GM18520 (cell line): ENCODE results near the gene MPND.

ENCODE experiments used
- ATAC-seq: cut with Tn5 transposase; IDR thresholded peaks from one replicate; pipeline ENCODE4 v1.9.1; 2021; ENCODE audit not compliant: unreplicated experiment

Gene MPND

DNA sequence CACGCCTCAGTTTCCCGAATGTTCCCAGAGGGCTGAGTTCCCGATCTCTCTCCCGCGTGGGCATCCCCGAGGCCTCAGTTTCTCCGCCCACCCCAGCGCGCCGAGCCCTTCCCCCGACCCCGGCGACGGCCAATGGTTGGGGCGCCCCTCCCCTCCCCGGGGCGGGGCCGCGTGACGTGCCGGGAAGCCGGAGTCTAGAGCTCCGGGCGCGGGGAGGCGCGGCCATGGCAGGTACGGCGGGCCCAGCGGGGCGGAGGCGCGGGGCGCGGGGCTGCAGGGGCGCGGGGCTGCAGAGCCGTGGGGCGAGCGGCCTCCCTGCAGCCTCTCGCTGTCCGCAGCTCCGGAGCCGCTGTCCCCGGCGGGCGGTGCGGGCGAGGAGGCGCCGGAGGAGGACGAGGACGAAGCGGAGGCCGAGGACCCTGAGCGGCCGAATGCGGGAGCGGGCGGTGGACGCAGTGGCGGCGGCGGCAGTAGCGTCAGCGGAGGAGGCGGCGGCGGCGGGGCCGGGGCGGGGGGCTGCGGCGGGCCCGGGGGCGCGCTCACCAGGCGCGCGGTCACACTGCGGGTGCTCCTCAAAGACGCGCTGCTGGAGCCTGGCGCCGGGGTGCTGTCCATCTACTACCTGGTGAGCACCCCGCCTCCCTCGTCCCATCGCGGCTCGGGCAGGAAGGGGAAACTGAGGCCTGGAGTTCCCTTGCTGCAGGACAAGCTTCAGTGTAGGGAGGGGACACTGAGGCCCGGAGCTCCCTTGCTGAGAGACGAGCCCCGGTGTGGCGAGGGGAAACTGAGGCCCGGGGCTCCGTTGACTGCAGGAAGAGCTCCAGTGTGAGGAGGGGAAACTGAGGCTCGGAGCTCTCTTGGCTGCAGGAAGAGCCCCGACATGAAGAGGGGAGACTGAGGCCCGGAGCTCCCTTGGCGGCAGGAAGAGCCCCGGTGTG is at the start of gene MPND:
TSS of gene MPND (plus strand) at position 193 of the 938 bp plus-strand sequence. CDS start at position 225, 32 bp downstream.
- ATAC-seq = peak; percentile 36

DNA sequence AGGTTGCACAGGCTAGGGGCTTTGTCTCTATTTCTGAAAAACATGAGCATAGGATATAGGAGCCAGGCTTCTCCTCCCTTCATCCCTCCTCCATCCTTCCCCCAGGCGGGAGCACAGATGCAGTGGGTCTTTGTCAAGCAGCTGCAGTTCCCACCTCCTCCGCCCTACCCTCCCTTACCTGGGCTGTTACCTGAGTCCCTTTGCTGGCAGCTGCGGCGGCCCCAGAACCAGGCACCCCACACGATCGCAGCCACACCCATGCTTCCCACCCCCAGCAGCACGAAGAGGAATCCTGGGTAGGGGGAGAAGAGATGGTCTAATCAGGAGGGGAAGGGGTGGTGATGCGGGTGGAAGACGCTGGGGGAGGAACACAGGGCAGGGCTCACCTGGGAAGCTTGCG is 49.0 kb upstream of the MPND start:
- ATAC-seq = no peak

- no peak for ATAC-seq
Observed at GRCh38 chr19:4295972-4296771, 47.2 kb upstream of the MPND start.

GRCh38 chr19:4297901-4298809 is 45.2 kb upstream of the MPND start:
- ATAC-seq = no peak

DNA sequence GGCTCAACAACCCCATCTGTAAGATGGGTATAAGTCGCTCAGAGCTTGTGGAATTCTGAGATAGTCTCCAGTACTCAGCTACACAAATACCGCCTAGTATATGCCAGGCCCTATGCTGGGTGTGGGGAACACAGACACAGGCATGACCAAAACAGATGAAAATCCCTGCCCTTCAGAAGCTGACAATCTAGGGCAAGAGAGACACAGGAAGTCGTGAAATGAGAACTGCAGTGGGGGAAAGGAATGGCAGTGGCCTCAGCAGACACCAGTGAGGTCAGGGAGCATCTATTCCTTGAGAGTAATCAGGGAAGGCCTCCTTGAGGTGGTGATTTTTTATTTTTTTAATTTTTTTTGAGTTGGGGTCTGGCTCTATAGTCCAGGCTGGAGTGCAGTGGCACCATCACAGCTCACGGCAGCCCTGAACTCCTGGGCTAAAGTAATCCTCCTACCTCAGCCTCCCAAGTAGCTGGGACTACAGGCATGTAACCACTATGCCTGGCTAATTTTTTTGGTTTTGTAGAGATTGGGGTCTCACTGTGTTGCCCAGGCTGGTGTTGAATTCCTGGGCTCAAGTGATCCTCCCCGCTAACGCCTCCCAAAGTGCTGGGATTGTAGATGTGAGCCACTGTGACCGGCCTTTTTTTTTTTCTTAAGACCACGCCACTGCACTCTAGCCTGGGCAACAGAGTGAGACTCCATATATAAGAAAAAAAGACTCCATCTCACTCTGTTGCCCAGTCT is 44.4 kb upstream of the MPND start:
- ATAC-seq = no peak

- ATAC-seq = no peak
Observed at GRCh38 chr19:4300589-4300988, 42.8 kb upstream of the MPND start.

DNA sequence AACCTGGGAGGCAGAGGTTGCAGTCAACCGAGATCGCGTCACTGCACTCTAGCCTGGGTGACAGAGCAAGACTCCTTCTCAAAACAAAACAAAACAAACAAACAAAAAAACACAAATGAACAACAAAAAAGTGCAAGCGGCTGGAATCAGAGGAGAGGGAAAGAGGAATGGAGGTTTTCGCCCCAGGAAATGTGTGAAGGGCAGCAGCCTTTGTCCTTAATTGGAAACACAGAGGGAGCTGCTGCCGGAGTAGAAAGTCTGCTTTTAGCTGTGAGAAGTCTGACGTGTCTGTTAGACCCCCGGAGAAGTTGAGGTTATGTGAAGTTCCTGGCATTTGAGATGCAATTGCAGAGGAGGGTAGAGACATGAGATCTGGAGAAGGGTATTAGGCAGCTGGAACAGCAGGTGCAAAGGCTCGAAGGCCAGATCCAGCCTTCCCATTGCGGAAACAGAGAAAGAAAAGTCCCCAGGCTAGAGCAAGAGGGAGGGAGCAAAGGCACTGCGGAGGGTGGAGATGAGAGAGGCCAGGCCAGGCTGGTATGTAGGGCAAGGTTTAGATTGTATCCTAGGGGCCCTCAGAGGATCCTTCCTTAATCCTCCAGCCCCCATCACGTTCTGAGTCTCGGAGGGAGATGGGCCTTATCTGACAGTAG is 41.6 kb upstream of the MPND start:
- no peak for ATAC-seq

DNA sequence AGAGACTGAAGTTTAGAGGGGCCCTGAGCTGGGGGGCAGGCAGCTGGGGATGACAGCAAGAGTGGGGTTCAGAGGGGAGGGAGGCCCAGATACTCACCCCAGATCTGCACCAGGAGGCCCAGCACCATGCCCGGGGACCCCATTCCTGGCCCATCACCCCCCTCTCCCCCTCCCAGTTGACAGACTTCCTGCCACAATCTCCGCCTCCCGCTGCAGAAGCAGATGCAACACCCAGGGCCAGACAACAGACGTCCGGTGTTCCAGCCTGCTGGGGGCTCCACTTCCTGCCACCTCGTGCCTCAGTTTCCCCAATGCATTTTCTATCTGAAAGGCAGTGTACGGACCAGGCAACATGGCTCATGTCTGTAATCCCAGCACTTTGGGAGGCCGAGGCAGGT is 41.1 kb upstream of the MPND start, which contains the start of gene TMIGD2:
TSS of gene TMIGD2 (minus strand) at position 147 of the 398 bp plus-strand sequence. CDS start at position 143, 4 bp downstream.
- ATAC-seq = no peak

- no peak for ATAC-seq
Observed at GRCh38 chr19:4303819-4304537, 39.4 kb upstream of the MPND start.

DNA sequence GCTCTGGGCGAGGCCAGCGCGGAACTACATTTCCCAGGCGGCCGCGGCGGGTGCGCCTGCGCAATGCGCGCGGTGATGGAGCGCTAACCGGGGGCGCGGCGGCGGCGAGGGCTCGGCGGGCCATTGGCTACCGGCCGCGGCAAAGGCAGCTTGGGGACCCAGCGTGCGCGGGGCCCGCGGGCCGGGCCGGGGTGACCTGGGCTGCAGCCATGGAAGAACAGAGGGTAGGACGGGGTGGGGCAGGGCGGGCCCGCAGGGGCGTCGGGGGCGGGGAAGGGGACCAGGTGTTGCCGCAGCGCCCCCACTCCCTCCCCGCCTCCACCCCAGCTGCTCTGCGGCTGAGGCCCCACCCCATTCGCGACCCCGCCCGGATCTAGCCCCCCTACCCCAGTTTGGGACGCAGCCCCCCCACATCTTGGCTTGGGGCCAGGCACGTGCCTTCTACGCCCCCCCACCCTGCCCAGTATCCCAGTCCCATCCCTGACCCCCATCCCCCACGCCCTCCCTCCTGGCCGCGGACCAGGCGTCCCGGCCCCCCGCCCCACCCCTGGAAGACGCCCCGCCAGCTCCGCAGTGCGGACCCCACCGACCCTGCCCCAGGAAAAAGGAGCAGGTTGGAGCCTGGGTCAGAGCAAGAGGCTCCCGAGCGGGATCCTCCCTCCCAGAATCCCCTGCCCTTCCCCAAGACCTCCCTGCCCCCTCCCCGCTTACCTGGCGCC is 38.7 kb upstream of the MPND start, which contains the start of gene FSD1:
TSS of gene FSD1 (plus strand) at position 61 of the 719 bp plus-strand sequence. CDS start at position 210, 149 bp downstream.
- no peak for ATAC-seq

GRCh38 chr19:4305257-4305612 is 38.1 kb upstream of the MPND start:
- no peak for ATAC-seq

DNA sequence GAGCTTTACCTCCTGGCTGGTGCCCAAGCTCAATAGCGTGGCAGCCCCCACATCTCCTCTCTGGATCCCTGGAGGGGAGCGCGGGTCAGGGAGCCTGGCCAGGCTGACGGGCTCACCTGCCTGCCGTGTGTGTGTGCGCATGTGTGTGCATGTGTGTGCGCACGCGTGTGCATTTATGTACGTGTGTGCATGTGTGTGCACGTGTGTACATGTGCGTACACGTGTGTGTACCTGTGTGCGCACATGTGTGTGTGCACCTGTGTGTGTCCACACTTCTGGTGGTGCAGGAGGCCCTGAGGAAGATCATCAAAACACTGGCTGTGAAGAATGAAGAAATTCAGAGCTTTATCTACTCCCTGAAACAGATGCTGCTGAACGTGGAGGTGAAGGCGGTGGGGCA is 37.7 kb upstream of the MPND start:
- no peak for ATAC-seq

DNA sequence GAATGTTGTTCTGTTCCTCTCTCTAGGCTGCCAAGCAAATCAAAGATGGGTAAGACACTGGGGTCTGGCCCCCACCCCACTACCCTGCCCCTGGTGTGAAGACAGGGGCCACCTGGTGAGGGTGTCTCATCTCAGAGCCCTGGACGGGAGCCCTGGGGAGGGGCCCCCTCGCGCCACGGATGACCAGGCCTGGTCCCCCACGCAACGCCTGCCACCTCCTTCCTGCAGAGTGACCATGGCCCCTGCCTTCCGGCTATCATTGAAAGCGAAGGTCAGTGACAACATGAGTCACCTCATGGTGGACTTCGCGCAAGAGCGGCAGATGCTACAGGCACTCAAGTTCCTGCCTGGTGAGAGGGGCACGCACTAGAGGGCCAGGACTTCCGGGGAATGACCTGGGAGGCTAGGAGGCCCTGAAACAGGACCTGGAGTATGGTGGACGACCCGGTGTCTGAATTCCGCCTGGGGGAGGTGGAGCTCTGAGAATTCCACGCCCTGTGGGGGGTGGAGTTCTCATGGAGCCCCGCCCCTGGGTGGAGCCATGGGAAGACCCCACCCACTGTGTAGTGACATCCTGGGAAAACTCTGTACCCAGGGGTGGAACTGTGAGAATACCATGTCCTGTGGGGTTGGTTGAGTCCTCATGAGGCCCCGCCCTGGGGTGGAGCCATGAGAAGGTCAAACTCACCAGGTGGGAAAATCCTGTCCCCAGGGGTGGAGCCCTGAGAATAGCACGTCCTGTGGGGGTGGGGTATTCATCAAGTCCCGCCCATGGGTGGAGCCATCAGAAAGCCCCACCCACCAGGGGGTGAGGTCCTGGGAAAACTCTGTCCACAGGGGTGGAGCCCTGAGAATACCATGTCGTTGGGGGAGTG is 32.9 kb upstream of the MPND start:
- no peak for ATAC-seq

GRCh38 chr19:4313847-4314490 is 29.4 kb upstream of the MPND start:
- no peak for ATAC-seq

DNA sequence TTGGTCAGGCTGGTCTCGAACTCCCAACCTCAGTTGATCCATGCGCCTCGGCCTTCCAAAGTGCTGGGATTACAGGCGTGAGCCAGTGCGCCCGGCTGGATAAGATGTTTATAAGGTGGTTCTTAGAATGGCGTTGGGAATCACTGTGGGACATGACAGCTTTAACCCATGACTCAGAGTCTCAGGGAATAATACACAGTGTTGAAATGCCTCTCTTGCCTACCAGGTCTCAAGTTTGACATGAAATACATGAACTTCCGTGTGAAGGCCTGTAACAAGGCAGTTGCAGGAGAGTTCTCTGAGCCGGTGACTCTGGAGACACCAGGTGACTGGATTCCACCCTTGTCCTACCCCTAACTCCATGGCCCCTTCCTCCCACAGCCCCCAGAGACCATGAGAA is 26.4 kb upstream of the MPND start:
- ATAC-seq = no peak

GRCh38 chr19:4318460-4318859 is 24.9 kb upstream of the MPND start:
- no peak for ATAC-seq
